Astrocyte of the hippocampus (primary cell): ENCODE results near the gene SBNO2.
"Not testable (repeated sequence)": the region's sequence is repeated elsewhere in the genome, so short reads cannot be mapped to it uniquely, and the experiment has no call there.

ENCODE experiments used
- DNase-seq: peaks from one replicate; pipeline ENCODE4 v3.0.0; 2011; ENCODE audit warnings: low read depth, low spot score

The SBNO2 gene

GRCh38 chr19:1210227-1210538 lies 36.1 kb upstream of the SBNO2 start:
- DNase-seq, result no peak

- not testable (repeated sequence) for DNase-seq
Observed at GRCh38 chr19:1208830-1209229, 34.8 kb upstream of the SBNO2 start.

- peak; percentile 54 for DNase-seq
Observed at GRCh38 chr19:1206864-1207450, 32.9 kb upstream of the SBNO2 start.

- DNase-seq, result no peak
Observed at GRCh38 chr19:1206150-1206863, 32.2 kb upstream of the SBNO2 start.

GRCh38 chr19:1205114-1206099 lies 31.3 kb upstream of the SBNO2 start, which contains the start of gene STK11:
Gene STK11, plus strand, starts transcription at chr19:1205778. Its CDS starts 1,136 bp downstream, at chr19:1206914.
- peak; percentile 99 for DNase-seq

GRCh38 chr19:1200614-1201013 lies 26.5 kb upstream of the SBNO2 start:
- DNase-seq, result not testable (repeated sequence)

GRCh38 chr19:1199531-1199930 lies 25.5 kb upstream of the SBNO2 start:
- no peak for DNase-seq

GRCh38 chr19:1189419-1189818 lies 15.4 kb upstream of the SBNO2 start:
- peak; percentile 61 for DNase-seq

GRCh38 chr19:1183543-1184172 lies 9.6 kb upstream of the SBNO2 start:
- DNase-seq, result peak; percentile 83

- DNase-seq, result no peak
Observed at GRCh38 chr19:1182727-1183126, 8.7 kb upstream of the SBNO2 start.

GRCh38 chr19:1182068-1182467 lies 8.0 kb upstream of the SBNO2 start:
- no peak for DNase-seq

- no peak for DNase-seq
Observed at GRCh38 chr19:1181606-1182005, 7.5 kb upstream of the SBNO2 start.

- DNase-seq, result peak; percentile 96
Observed at GRCh38 chr19:1177322-1178114, 3.5 kb upstream of the SBNO2 start.

- peak; percentile 52 for DNase-seq
Observed at GRCh38 chr19:1173159-1173844, 766 bp downstream of the SBNO2 start.

GRCh38 chr19:1172353-1173158 lies 1.5 kb downstream of the SBNO2 start:
- DNase-seq, result peak; percentile 70

- DNase-seq, result peak; percentile 48
Observed at GRCh38 chr19:1171755-1172352, 2.2 kb downstream of the SBNO2 start.

- DNase-seq, result peak; percentile 42
Observed at GRCh38 chr19:1170938-1171754, 2.9 kb downstream of the SBNO2 start.
